Activated CD4-positive, alpha-beta T cell treated with anti-CD3 and anti-CD28 coated beads, Interleukin-2, amount 10 ng/mL, durations not matched to agents 7 days and 5 days (primary cell): ENCODE results near the gene DPP10. TPM values are rescaled to one million over a fixed set of nuclear protein-coding genes. Genes with fewer than 3 reads are reported as not detected.
"Not testable (repeated sequence)": the region's sequence is repeated elsewhere in the genome, so short reads cannot be mapped to it uniquely, and the experiment has no call there.

ENCODE experiments used
- CTCF ChIA-PET: fragments of 350-600 bp; sonication (Branson Sonifier 250); formaldehyde crosslinking; loops from one replicate; lab custom pipeline; 2021; ENCODE audit warnings: antibody characterized with exemption; lab: Charles Lee
- POLR2A ChIA-PET: fragments of 350-600 bp; sonication (Branson Sonifier 250); formaldehyde crosslinking; loops from one replicate; lab custom pipeline; 2021; ENCODE audit warnings: antibody characterized with exemption; lab: Charles Lee
- DNase-seq: peaks from one replicate; pipeline ENCODE4 v3.0.0-alpha.2; 2020
- H3K27ac Mint-ChIP-seq: one replicate; pipeline ENCODE4 v1.8.0; 2021; ENCODE audit warnings: mild to moderate bottlenecking, moderate library complexity, mixed read lengths
- H3K27me3 Mint-ChIP-seq: one replicate; pipeline ENCODE4 v1.8.0; 2021; ENCODE audit warnings: mixed read lengths
- H3K36me3 Mint-ChIP-seq: one replicate; pipeline ENCODE4 v1.8.0; 2021; ENCODE audit warnings: low read depth, mixed read lengths
- H3K4me1 Mint-ChIP-seq: one replicate; pipeline ENCODE4 v1.8.0; 2021; ENCODE audit warnings: mixed read lengths
- H3K4me3 Mint-ChIP-seq: one replicate; pipeline ENCODE4 v1.8.0; 2021; ENCODE audit warnings: mild to moderate bottlenecking, moderate library complexity, mixed read lengths
- H3K9me3 Mint-ChIP-seq: one replicate; pipeline ENCODE4 v1.8.0; 2021; ENCODE audit warnings: mixed read lengths
- total RNA-seq, 2 experiments: library from RNA; stranded (reverse); gene quantifications; one replicate each; pipeline ENCODE4 v1.2.3, GENCODE V29; 2021

The DPP10 gene
- total RNA-seq, 2 experiments from 2014 or later = not detected

- H3K27ac Mint-ChIP-seq = no peak overlapping the region
- H3K27me3 Mint-ChIP-seq = no peaks in the 10 kb centered on the region
- CTCF ChIA-PET = no interaction called here
- no peaks in the 10 kb centered on the region for H3K36me3 Mint-ChIP-seq
- no peaks in the 10 kb centered on the region for H3K4me1 Mint-ChIP-seq
- no peak overlapping the region for H3K4me3 Mint-ChIP-seq
- H3K9me3 Mint-ChIP-seq = no peaks in the 10 kb centered on the region
- POLR2A ChIA-PET = interaction anchor here (0.6 kb wide), 1 partner anchor 73 kb away, joined by 3 read pairs; no protein-coding TSS in a partner anchor
- DNase-seq = no peak
Observed at GRCh38 chr2:114464961-114465706, 22.7 kb downstream of the DPP10 start.

DNA sequence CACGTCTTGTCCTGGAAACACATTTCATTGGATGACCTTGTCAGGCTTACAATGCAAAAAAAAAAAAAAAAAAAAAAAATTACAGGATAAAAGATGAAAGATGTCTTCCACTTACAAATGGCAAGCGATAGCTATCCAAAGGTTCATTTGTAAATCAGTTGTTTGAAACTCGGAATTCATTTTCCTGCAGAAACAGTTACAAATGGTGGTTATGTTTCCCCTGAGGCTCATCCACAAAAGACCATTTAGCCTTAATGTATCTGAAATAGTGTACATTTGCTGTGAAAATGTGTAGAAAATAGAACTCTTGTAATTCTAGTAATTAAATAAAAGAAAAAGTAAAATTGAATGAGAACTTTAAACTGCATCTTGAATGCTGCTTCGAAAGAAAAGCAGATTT, 25.9 kb downstream of the DPP10 start:
- no peak for DNase-seq
- Mint-ChIP-seq H3K4me1 (no peaks in the 10 kb centered on the region), H3K27me3 (no peaks in the 10 kb centered on the region), H3K4me3 (no peak overlapping the region), H3K9me3 (no peaks in the 10 kb centered on the region), H3K36me3 (no peaks in the 10 kb centered on the region), H3K27ac (no peak overlapping the region)
- ChIA-PET POLR2A (no interaction called here), CTCF (no interaction called here)

DNA sequence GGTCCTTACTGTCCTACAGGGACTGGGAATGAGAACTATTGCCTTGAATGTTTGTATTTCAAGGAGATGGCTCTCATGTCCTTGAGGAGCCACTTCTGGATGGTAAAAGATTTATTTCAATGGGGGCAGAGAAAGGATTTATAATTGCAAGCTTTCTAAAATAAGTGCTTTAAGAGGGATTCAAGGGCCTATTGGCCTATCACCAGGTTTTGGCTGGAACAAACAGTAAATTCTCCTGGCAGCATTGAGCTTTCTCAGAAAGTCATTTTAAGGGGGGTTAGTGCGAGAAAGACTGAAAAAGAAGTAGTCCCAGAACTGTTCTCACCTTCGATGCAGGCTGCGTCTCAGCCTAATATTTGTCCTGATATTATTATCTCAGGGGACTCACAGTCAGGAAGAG, 29.8 kb downstream of the DPP10 start:
- ChIA-PET POLR2A (no interaction called here), CTCF (no interaction called here)
- DNase-seq = no peak
- Mint-ChIP-seq H3K9me3 (no peaks in the 10 kb centered on the region), H3K27ac (no peak overlapping the region), H3K4me1 (no peaks in the 10 kb centered on the region), H3K36me3 (no peaks in the 10 kb centered on the region), H3K4me3 (no peak overlapping the region), H3K27me3 (no peaks in the 10 kb centered on the region)

DNA sequence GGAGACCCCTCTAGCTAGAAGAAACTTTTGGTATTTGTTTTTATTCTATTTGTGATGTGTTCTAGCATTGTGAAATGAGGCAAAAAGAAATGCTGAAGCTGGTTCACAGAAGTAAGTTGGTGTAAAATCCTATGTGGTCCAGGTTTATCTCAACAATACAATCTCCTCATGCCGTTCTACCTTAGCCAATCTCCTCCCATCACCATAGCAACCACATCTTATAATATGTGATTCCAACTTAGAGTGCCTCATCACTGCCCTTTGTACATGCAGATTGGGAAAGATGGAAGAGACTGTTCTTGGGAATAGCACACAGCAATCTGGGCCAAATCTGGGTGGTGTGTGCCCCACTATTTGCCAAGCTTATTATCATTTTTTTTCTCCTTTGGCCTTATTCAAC, 30.3 kb downstream of the DPP10 start:
- Mint-ChIP-seq H3K27me3 (no peaks in the 10 kb centered on the region), H3K27ac (no peak overlapping the region), H3K4me1 (no peaks in the 10 kb centered on the region), H3K36me3 (no peaks in the 10 kb centered on the region), H3K4me3 (no peak overlapping the region), H3K9me3 (no peaks in the 10 kb centered on the region)
- ChIA-PET CTCF (no interaction called here), POLR2A (no interaction called here)
- DNase-seq = no peak

DNA sequence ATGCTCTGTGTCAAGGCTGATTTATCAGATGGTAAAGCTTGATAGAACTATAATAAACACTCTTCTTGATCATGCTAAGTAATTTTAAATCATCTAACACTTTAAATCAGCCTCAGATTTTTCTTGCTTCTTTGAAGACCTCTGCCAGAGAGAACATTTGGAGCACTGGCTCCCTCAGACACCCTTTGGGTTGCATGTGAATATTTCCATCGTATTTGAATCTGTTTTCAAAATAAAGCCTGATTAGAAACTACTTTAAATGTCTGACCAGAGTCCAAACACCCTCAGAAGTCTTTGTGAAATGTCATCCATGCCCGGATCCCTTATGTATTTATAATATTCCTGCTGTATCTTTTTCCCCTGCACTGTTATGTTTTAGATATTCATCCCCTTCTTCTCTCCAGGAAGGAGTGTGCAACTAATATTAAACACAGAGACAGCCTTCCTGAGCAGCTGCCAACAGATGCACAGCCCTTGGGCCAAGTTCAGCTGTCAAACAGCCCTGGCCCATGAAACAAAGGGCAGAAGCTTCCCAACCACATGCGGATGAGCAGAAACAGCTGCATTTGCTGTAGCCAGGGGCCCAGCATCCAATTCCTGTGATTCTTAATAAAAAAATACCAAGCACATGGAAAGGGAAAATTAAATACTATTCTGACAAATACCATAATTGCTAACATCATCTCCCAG, 46.5 kb downstream of the DPP10 start:
- no peaks in the 10 kb centered on the region for H3K4me1 Mint-ChIP-seq
- H3K36me3 Mint-ChIP-seq = no peaks in the 10 kb centered on the region
- no peaks in the 10 kb centered on the region for H3K9me3 Mint-ChIP-seq
- H3K27ac Mint-ChIP-seq = no peak overlapping the region
- DNase-seq = no peak
- H3K4me3 Mint-ChIP-seq = no peak overlapping the region
- ChIA-PET POLR2A (no interaction called here), CTCF (no interaction called here)
- peaks cover 1% of the 10 kb centered on the region for H3K27me3 Mint-ChIP-seq

DNA sequence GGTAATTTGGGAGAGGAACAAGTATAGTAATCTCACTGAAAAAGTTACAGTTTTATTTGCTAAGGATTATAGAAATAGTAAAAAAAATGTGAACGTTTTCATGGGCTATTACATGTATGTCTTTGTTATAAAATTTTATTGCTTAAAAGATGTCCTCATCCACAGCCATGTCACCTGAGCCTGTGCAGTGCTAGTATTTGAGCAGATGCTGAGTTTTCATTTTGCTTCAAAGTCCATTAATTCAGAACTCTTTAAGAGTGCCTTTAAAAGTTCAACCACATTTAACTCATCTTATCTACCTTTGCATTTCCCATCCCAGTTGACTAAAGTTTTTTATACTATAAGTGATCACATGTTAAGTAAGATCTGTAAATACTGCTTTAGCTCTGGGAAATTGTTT, 52.6 kb downstream of the DPP10 start:
- Mint-ChIP-seq H3K4me3 (no peak overlapping the region), H3K9me3 (peaks cover 2% of the 10 kb centered on the region)

DNA sequence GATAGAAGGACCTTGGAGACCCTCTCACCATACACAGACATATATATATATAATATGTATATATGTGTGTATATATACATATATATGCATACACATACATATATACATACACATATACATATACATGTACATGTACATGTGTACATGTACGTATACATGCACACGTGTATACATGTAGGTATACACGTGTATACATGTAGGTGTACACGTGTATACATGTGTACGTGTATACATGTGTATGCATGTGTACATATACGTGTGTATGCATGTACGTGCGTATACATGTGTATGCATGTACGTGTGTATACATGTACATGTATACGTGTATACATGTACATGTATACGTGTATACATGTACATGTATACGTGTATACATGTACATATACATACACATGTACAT, 54.5 kb downstream of the DPP10 start:
- peaks cover 2% of the 10 kb centered on the region for H3K9me3 Mint-ChIP-seq
- H3K4me1 Mint-ChIP-seq = no peaks in the 10 kb centered on the region
- H3K4me3 Mint-ChIP-seq = no peak overlapping the region
- no peak for DNase-seq
- H3K27me3 Mint-ChIP-seq = no peaks in the 10 kb centered on the region
- CTCF ChIA-PET = no interaction called here
- H3K27ac Mint-ChIP-seq = no peak overlapping the region
- no peaks in the 10 kb centered on the region for H3K36me3 Mint-ChIP-seq
- POLR2A ChIA-PET = no interaction called here

More for the DNA sequence above, 52.6 kb downstream of the DPP10 start:
- DNase-seq = no peak
- Mint-ChIP-seq H3K36me3 (no peaks in the 10 kb centered on the region), H3K27me3 (no peaks in the 10 kb centered on the region), H3K27ac (no peak overlapping the region), H3K4me1 (no peaks in the 10 kb centered on the region)
- ChIA-PET POLR2A (no interaction called here), CTCF (no interaction called here)

GRCh38 chr2:114499101-114499500, 56.7 kb downstream of the DPP10 start:
- POLR2A ChIA-PET = no interaction called here
- DNase-seq = no peak
- no peak overlapping the region for H3K27ac Mint-ChIP-seq
- H3K4me1 Mint-ChIP-seq = no peaks in the 10 kb centered on the region
- no peak overlapping the region for H3K4me3 Mint-ChIP-seq
- peaks cover 2% of the 10 kb centered on the region for H3K9me3 Mint-ChIP-seq
- H3K27me3 Mint-ChIP-seq = no peaks in the 10 kb centered on the region
- no peaks in the 10 kb centered on the region for H3K36me3 Mint-ChIP-seq
- CTCF ChIA-PET = no interaction called here

DNA sequence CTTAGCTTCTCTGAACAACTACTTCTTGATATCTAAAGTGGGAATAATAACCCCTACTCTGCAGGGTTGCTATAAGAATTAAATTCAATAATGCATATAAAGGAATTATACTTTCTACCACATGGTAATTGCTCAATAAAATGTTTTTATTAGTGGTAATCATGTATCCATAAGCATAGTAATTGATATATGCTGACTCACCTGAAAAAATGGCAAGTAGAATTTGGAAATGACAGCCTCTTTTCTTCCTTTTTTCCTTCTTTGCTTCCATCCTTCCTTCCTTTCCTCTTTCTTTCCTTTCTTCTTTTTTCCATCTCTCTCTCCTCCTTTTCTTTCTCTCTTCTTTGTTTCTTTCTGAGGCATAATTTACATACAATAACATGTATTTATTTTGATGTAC, 65.3 kb downstream of the DPP10 start:
- POLR2A ChIA-PET = no interaction called here
- H3K4me3 Mint-ChIP-seq = no peak overlapping the region
- H3K4me1 Mint-ChIP-seq = no peaks in the 10 kb centered on the region
- no peak for DNase-seq
- no peaks in the 10 kb centered on the region for H3K27me3 Mint-ChIP-seq
- no peaks in the 10 kb centered on the region for H3K36me3 Mint-ChIP-seq
- no peak overlapping the region for H3K27ac Mint-ChIP-seq
- no peaks in the 10 kb centered on the region for H3K9me3 Mint-ChIP-seq
- CTCF ChIA-PET = no interaction called here

- CTCF ChIA-PET = no interaction called here
- no peak for DNase-seq
- Mint-ChIP-seq H3K9me3 (no peaks in the 10 kb centered on the region), H3K4me1 (no peaks in the 10 kb centered on the region), H3K36me3 (no peaks in the 10 kb centered on the region), H3K27me3 (peaks cover 3% of the 10 kb centered on the region), H3K27ac (no peak overlapping the region), H3K4me3 (no peak overlapping the region)
- POLR2A ChIA-PET = no interaction called here
Observed at GRCh38 chr2:114515882-114516281, 73.4 kb downstream of the DPP10 start.

DNA sequence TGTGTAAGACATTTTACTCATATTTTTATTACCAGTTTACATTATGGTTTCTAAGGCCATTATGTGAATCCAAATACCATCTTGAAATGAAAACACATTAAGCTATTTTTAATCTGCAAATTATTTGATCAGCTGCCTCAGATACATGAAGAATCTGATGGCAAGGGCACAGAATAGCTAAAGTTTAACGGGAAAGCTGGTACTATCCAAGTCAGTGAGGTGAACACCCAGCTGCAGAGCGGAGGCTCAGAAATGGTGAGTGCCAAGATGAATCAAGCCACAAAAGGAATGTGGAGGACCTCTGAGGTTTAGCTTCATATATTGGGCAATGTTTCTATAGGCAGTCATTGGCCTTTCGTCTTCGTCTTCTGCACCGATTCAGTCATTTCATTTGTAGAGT, 75.1 kb downstream of the DPP10 start:
- Mint-ChIP-seq H3K36me3 (no peaks in the 10 kb centered on the region), H3K27ac (no peak overlapping the region), H3K4me3 (no peak overlapping the region), H3K9me3 (no peaks in the 10 kb centered on the region), H3K27me3 (peaks cover 3% of the 10 kb centered on the region), H3K4me1 (no peaks in the 10 kb centered on the region)
- ChIA-PET CTCF (interaction anchor here (0.6 to 1.0 kb wide), 3 partner anchors 12 to 74 kb away, joined by 3 to 5 read pairs (median 4); no protein-coding TSS in a partner anchor), POLR2A (interaction anchor here (0.6 kb wide), 1 partner anchor 1465 kb away, joined by 4 read pairs; the partner anchor contains the start of gene IL36B)
- DNase-seq = no peak

GRCh38 chr2:114518738-114519137, 76.3 kb downstream of the DPP10 start:
- Mint-ChIP-seq H3K27ac (no peak overlapping the region), H3K9me3 (no peaks in the 10 kb centered on the region), H3K27me3 (no peaks in the 10 kb centered on the region), H3K4me1 (no peaks in the 10 kb centered on the region), H3K4me3 (no peak overlapping the region), H3K36me3 (no peaks in the 10 kb centered on the region)
- ChIA-PET POLR2A (no interaction called here), CTCF (no interaction called here)
- DNase-seq = no peak

- H3K4me1 Mint-ChIP-seq, H3K9me3 Mint-ChIP-seq, DNase-seq, H3K36me3 Mint-ChIP-seq, H3K4me3 Mint-ChIP-seq, POLR2A ChIA-PET, H3K27ac Mint-ChIP-seq, H3K27me3 Mint-ChIP-seq, CTCF ChIA-PET: not testable (repeated sequence)
Observed at GRCh38 chr2:114522612-114523011, 80.2 kb downstream of the DPP10 start.
